PC-9 (cell line): ENCODE measurements around the gene USP48. TPM values are rescaled to one million over a fixed set of nuclear protein-coding genes. Genes with fewer than 3 reads are reported as not detected.

Source experiments
- BruUV-seq: library from RNA; stranded (reverse); fragments of 400-500 nt; replicated peaks from 2 replicates; lab custom pipeline; 2021; lab: Mats Ljungman, UMichigan
- CTCF ChIA-PET: fragments of 300-600 bp; sonication (Branson Sonifier 250); formaldehyde crosslinking; loops from one replicate; lab custom pipeline; 2022; ENCODE audit warnings: antibody characterized with exemption; lab: Charles Lee
- POLR2A ChIA-PET: fragments of 300-600 bp; sonication (Branson Sonifier 250); formaldehyde crosslinking; loops from one replicate; lab custom pipeline; 2022; ENCODE audit warnings: antibody characterized with exemption; ENCODE audit not compliant: unreplicated experiment; lab: Charles Lee
- DNase-seq, 2 experiments: peaks; one replicate each; pipeline versions ENCODE4 v3.0.0 to v3.0.0-alpha.2; 2015 to 2022; ENCODE audit warnings: mixed read lengths in 1 of 2
- H2AFZ ChIP-seq: fragments of 200-600 bp; sonication (generic); 2 replicates; pipeline ENCODE4 v1.8.1; 2017; ENCODE audit warnings: antibody characterized with exemption
- H3F3A ChIP-seq: fragments of 200-600 bp; sonication (generic); 2 replicates; pipeline ENCODE4 v1.8.1; 2017; ENCODE audit warnings: antibody characterized with exemption, mild to moderate bottlenecking, low read depth; ENCODE audit not compliant: insufficient read depth
- H3K27ac ChIP-seq: fragments of 200-600 bp; sonication (generic); 2 replicates; pipeline ENCODE4 v1.6.1; 2016; ENCODE audit warnings: mixed run types
- H3K27me3 ChIP-seq: fragments of 200-600 bp; sonication (generic); 2 replicates; pipeline ENCODE4 v1.6.1; 2016; ENCODE audit warnings: low read depth, mixed run types; ENCODE audit not compliant: insufficient read depth
- H3K36me3 ChIP-seq: fragments of 200-600 bp; sonication (generic); 2 replicates; pipeline ENCODE4 v1.6.1; 2016; ENCODE audit warnings: low read depth, mixed run types
- H3K4me1 ChIP-seq: fragments of 200-600 bp; sonication (generic); replicated peaks from 2 replicates; pipeline ENCODE4 v1.6.1; 2016; ENCODE audit warnings: mixed run types; ENCODE audit not compliant: insufficient read depth
- H3K4me2 ChIP-seq: fragments of 200-600 bp; sonication (generic); 2 replicates; pipeline ENCODE4 v1.6.1; 2017; ENCODE audit warnings: mixed run types
- H3K4me3 ChIP-seq: fragments of 200-600 bp; sonication (generic); 2 replicates; pipeline ENCODE4 v1.6.1; 2016; ENCODE audit warnings: mixed run types
- H3K79me2 ChIP-seq: fragments of 200-600 bp; sonication (generic); 2 replicates; pipeline ENCODE4 v1.6.1; 2017; ENCODE audit warnings: low read depth, mixed run types
- H3K9me2 ChIP-seq: fragments of 200-600 bp; sonication (generic); 2 replicates; pipeline ENCODE4 v1.8.1; 2017; ENCODE audit warnings: mild to moderate bottlenecking; ENCODE audit not compliant: insufficient read depth
- H3K9me3 ChIP-seq: fragments of 200-600 bp; sonication (generic); 2 replicates; pipeline ENCODE4 v1.8.1; 2016; ENCODE audit warnings: low read depth; ENCODE audit not compliant: insufficient read depth
- H4K20me1 ChIP-seq: fragments of 200-600 bp; sonication (generic); 2 replicates; pipeline ENCODE4 v1.8.1; 2017; ENCODE audit not compliant: insufficient read depth
- CTCF ChIP-seq: fragments of 200-600 bp; sonication (generic); conservative IDR thresholded peaks from 2 replicates; pipeline ENCODE4 v1.6.1; 2017; ENCODE audit warnings: mixed run types, antibody characterized with exemption, mild to moderate bottlenecking, moderate library complexity
- EZH2 ChIP-seq: fragments of 200-600 bp; sonication (generic); IDR thresholded peaks from 2 replicates; pipeline ENCODE4 v1.8.0; 2017; ENCODE audit warnings: antibody characterized with exemption, low read depth
- intact Hi-C: fragments of 100-400 bp; cut with micrococcal nuclease; formaldehyde crosslinking; loops from one replicate; pipeline ENCODE4 v1.10.0; 2022; ENCODE audit not compliant: unreplicated experiment
- total RNA-seq: library from RNA; stranded (reverse); gene quantifications from 2 replicates; pipeline ENCODE4 v1.2.3, GENCODE V29; 2021

USP48 gene
- total RNA-seq, 1 experiment from 2014 or later, result 63.1 TPM

- Histone ChIP-seq H3K27me3 (no peaks in the 10 kb centered on the region), H3F3A (peaks cover 33% of the 10 kb centered on the region), H3K79me2 (no peaks in the 10 kb centered on the region), H3K9me2 (no peaks in the 10 kb centered on the region), H3K9me3 (no peaks in the 10 kb centered on the region), H3K4me3 (no peak overlapping the region), H3K27ac (peak overlapping the region; percentile 77), H3K4me1 (peaks cover 88% of the 10 kb centered on the region), H3K4me2 (peak overlapping the region; percentile 56), H4K20me1 (no peaks in the 10 kb centered on the region), H2AFZ (no peak overlapping the region), H3K36me3 (no peaks in the 10 kb centered on the region)
- ChIA-PET POLR2A (interaction anchor here (0.6 to 0.7 kb wide), 3 partner anchors 9 to 45 kb away, joined by 3 to 11 read pairs (median 4); no protein-coding TSS in a partner anchor), CTCF (interaction anchor here (0.7 kb wide), 1 partner anchor 14 kb away, joined by 4 read pairs; no protein-coding TSS in a partner anchor)
- BruUV-seq, result no TSS peak
- DNase-seq, result peak; percentile 51 to 79
- intact Hi-C loops, result loop anchor here (1.0 to 10.0 kb wide), 2 partner anchors 8 to 1869 kb away; no protein-coding TSS in a partner anchor
- TF ChIP-seq CTCF, result no peak
- TF ChIP-seq EZH2, result no peak
These were observed 148.8 kb downstream of the USP48 start for GRCh38 chr1:21633992-21634805.

- Histone ChIP-seq H3K9me3 (no peaks in the 10 kb centered on the region), H3K36me3 (no peaks in the 10 kb centered on the region), H2AFZ (no peak overlapping the region), H3K4me1 (peaks cover 91% of the 10 kb centered on the region), H3K27ac (peak overlapping the region; percentile 77), H3K4me3 (no peak overlapping the region), H3K79me2 (no peaks in the 10 kb centered on the region), H3K9me2 (no peaks in the 10 kb centered on the region), H3F3A (peaks cover 34% of the 10 kb centered on the region), H3K4me2 (peak overlapping the region; percentile 56), H3K27me3 (no peaks in the 10 kb centered on the region), H4K20me1 (no peaks in the 10 kb centered on the region)
- TF ChIP-seq CTCF (no peak), EZH2 (no peak)
- intact Hi-C loops, result loop anchor here (10.0 kb wide), 1 partner anchor 1868 kb away; no protein-coding TSS in a partner anchor
- no TSS peak for BruUV-seq
- DNase-seq, result no peak
- POLR2A ChIA-PET, result interaction anchor here (0.6 kb wide), 1 partner anchor 44 kb away, joined by 4 read pairs; no protein-coding TSS in a partner anchor
- CTCF ChIA-PET, result no interaction called here
These were observed 149.7 kb downstream of the USP48 start for GRCh38 chr1:21633141-21633755.
